GM23338 (cell line): ENCODE measurements around the gene HCFC2. TPM values are rescaled to one million over a fixed set of nuclear protein-coding genes. Genes with fewer than 3 reads are reported as not detected.

ENCODE experiments used
- ATAC-seq: fragments of 200-7000 bp; cut with Tn5 transposase; 3 replicates; pipeline ENCODE4 v1.9.1; 2020
- DNase-seq: peaks from one replicate; pipeline ENCODE4 v3.0.0-alpha.2; 2015; ENCODE audit warnings: low spot score
- H2AFZ ChIP-seq: fragments of 200-600 bp; sonication (generic); 2 replicates; pipeline ENCODE4 v1.8.0; 2016; ENCODE audit warnings: antibody characterized with exemption, mild to moderate bottlenecking, moderate library complexity
- H3F3A ChIP-seq: fragments of 200-600 bp; sonication (generic); replicated peaks from 2 replicates; pipeline ENCODE4 v1.8.0; 2017; ENCODE audit warnings: antibody characterized with exemption, mixed run types, low read depth
- H3K27ac ChIP-seq: fragments of 200-600 bp; sonication (generic); 2 replicates; pipeline ENCODE4 v1.6.1; 2016; ENCODE audit warnings: low read depth
- H3K27me3 ChIP-seq: fragments of 200-600 bp; sonication (generic); 2 replicates; pipeline ENCODE4 v1.8.0; 2016; ENCODE audit warnings: mild to moderate bottlenecking, mixed run types, moderate library complexity; ENCODE audit not compliant: insufficient read depth
- H3K36me3 ChIP-seq: fragments of 200-600 bp; sonication (generic); 2 replicates; pipeline ENCODE4 v1.8.0; 2016; ENCODE audit warnings: mild to moderate bottlenecking; ENCODE audit not compliant: insufficient read depth
- H3K4me1 ChIP-seq: fragments of 200-600 bp; sonication (generic); 2 replicates; pipeline ENCODE4 v1.8.0; 2016; ENCODE audit warnings: mild to moderate bottlenecking, moderate library complexity; ENCODE audit not compliant: insufficient read depth
- H3K4me2 ChIP-seq: fragments of 200-600 bp; sonication (generic); 2 replicates; pipeline ENCODE4 v1.7.1; 2017; ENCODE audit warnings: mixed run types
- H3K4me3 ChIP-seq: fragments of 200-600 bp; sonication (generic); 2 replicates; pipeline ENCODE4 v1.6.1; 2016; ENCODE audit warnings: mixed run types
- H3K79me2 ChIP-seq: fragments of 200-600 bp; sonication (generic); replicated peaks from 2 replicates; pipeline ENCODE4 v1.8.0; 2017; ENCODE audit warnings: mild to moderate bottlenecking; ENCODE audit not compliant: insufficient read depth
- H3K9me2 ChIP-seq: fragments of 200-600 bp; sonication (generic); 2 replicates; pipeline ENCODE4 v1.8.0; 2017; ENCODE audit not compliant: insufficient read depth
- H4K20me1 ChIP-seq: fragments of 200-600 bp; sonication (generic); replicated peaks from 2 replicates; pipeline ENCODE4 v1.8.0; 2017; ENCODE audit warnings: mild to moderate bottlenecking; ENCODE audit not compliant: insufficient read depth
- H3K27ac Mint-ChIP-seq: 2 replicates; pipeline ENCODE4 v1.8.0; 2020; ENCODE audit warnings: inconsistent platforms, mild to moderate bottlenecking, moderate library complexity, mixed read lengths
- H3K27me3 Mint-ChIP-seq: 3 replicates; pipeline ENCODE4 v1.8.0; 2022; ENCODE audit warnings: low read depth, mild to moderate bottlenecking, moderate library complexity, mixed read lengths, inconsistent platforms; ENCODE audit not compliant: insufficient read depth, poor library complexity
- H3K36me3 Mint-ChIP-seq: 3 replicates; pipeline ENCODE4 v1.8.0; 2021; ENCODE audit warnings: low read depth, mild to moderate bottlenecking, inconsistent platforms, moderate library complexity, mixed read lengths
- H3K4me1 Mint-ChIP-seq: 3 replicates; pipeline ENCODE4 v1.8.0; 2020; ENCODE audit warnings: mild to moderate bottlenecking, inconsistent platforms, mixed read lengths
- H3K4me3 Mint-ChIP-seq: 3 replicates; pipeline ENCODE4 v1.8.0; 2021; ENCODE audit warnings: moderate library complexity, mild to moderate bottlenecking, inconsistent platforms, mixed read lengths
- H3K9me3 Mint-ChIP-seq: 3 replicates; pipeline ENCODE4 v1.8.0; 2020; ENCODE audit warnings: moderate library complexity, mild to moderate bottlenecking, inconsistent platforms, mixed read lengths
- ETS1 ChIP-seq: IDR thresholded peaks from 2 replicates; pipeline ENCODE4 v1.6.1; 2016; ENCODE audit warnings: antibody characterized with exemption
- EZH2phosphoT487 ChIP-seq: fragments of 200-600 bp; sonication (generic); IDR thresholded peaks from one replicate; pipeline ENCODE4 v1.8.1; 2018; ENCODE audit warnings: antibody characterized with exemption; ENCODE audit not compliant: unreplicated experiment
- JUNB ChIP-seq: IDR thresholded peaks from one replicate; pipeline ENCODE4 v1.6.1; 2016; ENCODE audit warnings: antibody characterized with exemption; ENCODE audit not compliant: unreplicated experiment
- NANOG ChIP-seq: IDR thresholded peaks from 2 replicates; pipeline ENCODE4 v1.6.1; 2016; ENCODE audit warnings: antibody characterized with exemption, borderline replicate concordance
- STAT1 ChIP-seq: IDR thresholded peaks from one replicate; pipeline ENCODE4 v1.6.1; 2016; ENCODE audit warnings: antibody characterized with exemption; ENCODE audit not compliant: unreplicated experiment
- ZNF462 ChIP-seq: fragments of 250-450 bp; sonication (Bioruptor Pico); IDR thresholded peaks from 2 replicates; pipeline ENCODE4 v1.5.0; 2020; ENCODE audit warnings: mild to moderate bottlenecking, moderate library complexity
- polyA plus RNA-seq: library from polyadenylated mRNA; unstranded; fragments of >200 nt; fragmentation: Nextera tagmentation; extraction: Ambion mirVana; gene quantifications from 2 replicates; pipeline ENCODE4 v1.2.1, GENCODE V29; 2016
- total RNA-seq: library from RNA; depleted of rRNA; stranded (reverse); fragments of >200 nt; shearing (Covaris generic); gene quantifications from 2 replicates; pipeline ENCODE4 v1.2.3, GENCODE V29; 2014
- TF ChIP-seq, protein P1 (sequence below), 2 experiments: fragments of 200-600 bp in 1 of 2; sonication (generic) in 1 of 2; conservative IDR thresholded peaks; 2 replicates each; pipeline versions ENCODE4 v1.5.1 to v1.6.1; 2016 to 2017; ENCODE audit warnings: antibody characterized with exemption in 2 of 2, low read depth in 2 of 2, mild to moderate bottlenecking in 2 of 2, moderate library complexity in 1 of 2

HCFC2 gene
- total and polyA plus RNA-seq, 2 experiments from 2014 or later = 1.9 to 2.5 TPM

GRCh38 chr12:104025771-104026170, 38.6 kb upstream of the HCFC2 start:
- Histone ChIP-seq H4K20me1 (no peaks in the 10 kb centered on the region), H3K79me2 (no peaks in the 10 kb centered on the region), H3F3A (no peaks in the 10 kb centered on the region), H3K27ac (no peak overlapping the region), H3K36me3 (no peaks in the 10 kb centered on the region), H3K27me3 (no peaks in the 10 kb centered on the region), H2AFZ (no peak overlapping the region), H3K4me3 (no peak overlapping the region), H3K9me2 (no peaks in the 10 kb centered on the region), H3K4me1 (no peaks in the 10 kb centered on the region), H3K4me2 (no peak overlapping the region)
- no peak for ATAC-seq
- H3K27ac Mint-ChIP-seq = no peak overlapping the region
- no peaks in the 10 kb centered on the region for H3K27me3 Mint-ChIP-seq
- no peaks in the 10 kb centered on the region for H3K4me1 Mint-ChIP-seq
- no peaks in the 10 kb centered on the region for H3K36me3 Mint-ChIP-seq
- no peak for TF ChIP-seq JUNB
- TF ChIP-seq ETS1 = no peak
- TF ChIP-seq, protein P1, sequence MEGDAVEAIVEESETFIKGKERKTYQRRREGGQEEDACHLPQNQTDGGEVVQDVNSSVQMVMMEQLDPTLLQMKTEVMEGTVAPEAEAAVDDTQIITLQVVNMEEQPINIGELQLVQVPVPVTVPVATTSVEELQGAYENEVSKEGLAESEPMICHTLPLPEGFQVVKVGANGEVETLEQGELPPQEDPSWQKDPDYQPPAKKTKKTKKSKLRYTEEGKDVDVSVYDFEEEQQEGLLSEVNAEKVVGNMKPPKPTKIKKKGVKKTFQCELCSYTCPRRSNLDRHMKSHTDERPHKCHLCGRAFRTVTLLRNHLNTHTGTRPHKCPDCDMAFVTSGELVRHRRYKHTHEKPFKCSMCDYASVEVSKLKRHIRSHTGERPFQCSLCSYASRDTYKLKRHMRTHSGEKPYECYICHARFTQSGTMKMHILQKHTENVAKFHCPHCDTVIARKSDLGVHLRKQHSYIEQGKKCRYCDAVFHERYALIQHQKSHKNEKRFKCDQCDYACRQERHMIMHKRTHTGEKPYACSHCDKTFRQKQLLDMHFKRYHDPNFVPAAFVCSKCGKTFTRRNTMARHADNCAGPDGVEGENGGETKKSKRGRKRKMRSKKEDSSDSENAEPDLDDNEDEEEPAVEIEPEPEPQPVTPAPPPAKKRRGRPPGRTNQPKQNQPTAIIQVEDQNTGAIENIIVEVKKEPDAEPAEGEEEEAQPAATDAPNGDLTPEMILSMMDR (conservative IDR thresholded peaks at IDR 0.05; ENCODE audit: low read depth in 2 of 2) = no peak
- H3K4me3 Mint-ChIP-seq = no peak overlapping the region
- DNase-seq = no peak
- peaks cover 18% of the 10 kb centered on the region; the same call in 2 of the 3 replicates for H3K9me3 Mint-ChIP-seq

DNA sequence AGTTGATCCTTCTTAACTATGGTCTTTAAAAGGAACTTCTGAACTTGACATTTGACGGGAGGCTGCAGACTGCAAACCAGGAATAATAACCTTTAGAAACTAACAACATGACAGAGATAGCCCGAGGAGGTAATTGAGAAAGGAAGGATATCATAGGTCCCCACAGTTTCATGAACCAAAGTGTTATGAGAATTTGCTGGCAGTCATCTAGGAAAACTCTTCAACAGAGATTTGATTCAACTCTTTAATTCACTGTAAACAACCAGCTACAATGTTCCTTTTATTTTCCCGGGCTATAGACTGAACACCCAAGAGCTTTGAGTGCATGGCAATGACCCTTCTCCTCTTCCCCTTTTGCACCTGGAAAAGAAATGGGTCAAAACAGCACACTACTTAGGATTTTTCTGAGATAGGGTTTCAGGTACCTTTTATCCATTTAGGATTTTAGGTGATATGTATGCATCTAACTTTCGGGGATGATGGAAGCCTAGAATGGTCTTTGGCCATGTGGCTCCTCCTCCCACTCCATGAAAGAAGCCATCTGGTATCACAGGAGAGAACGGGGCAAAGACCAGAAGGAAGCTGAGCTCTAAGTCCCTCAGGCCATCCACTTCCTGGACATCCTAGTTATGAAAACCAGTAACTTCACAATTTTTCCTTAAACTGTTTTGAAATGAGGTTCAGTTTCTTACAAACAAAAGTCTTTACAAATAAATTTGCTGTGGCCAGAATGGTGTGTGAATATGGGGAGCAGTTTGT, 37.3 kb upstream of the HCFC2 start:
- Mint-ChIP-seq H3K27me3 (no peaks in the 10 kb centered on the region), H3K4me3 (no peak overlapping the region), H3K9me3 (peaks cover 18% of the 10 kb centered on the region; the same call in 2 of the 3 replicates), H3K36me3 (no peaks in the 10 kb centered on the region), H3K27ac (no peak overlapping the region), H3K4me1 (no peaks in the 10 kb centered on the region)
- Histone ChIP-seq H3K27me3 (no peaks in the 10 kb centered on the region), H4K20me1 (no peaks in the 10 kb centered on the region), H3K27ac (no peak overlapping the region), H3K9me2 (no peaks in the 10 kb centered on the region), H3K4me1 (no peaks in the 10 kb centered on the region), H2AFZ (no peak overlapping the region), H3F3A (no peaks in the 10 kb centered on the region), H3K79me2 (no peaks in the 10 kb centered on the region), H3K36me3 (no peaks in the 10 kb centered on the region), H3K4me3 (no peak overlapping the region), H3K4me2 (no peak overlapping the region)
- ATAC-seq (no peak), DNase-seq (no peak)
- TF ChIP-seq, protein P1 (conservative IDR thresholded peaks at IDR 0.05; ENCODE audit: low read depth in 2 of 2) = no peak
- TF ChIP-seq EZH2phosphoT487 = no peak
- no peak for TF ChIP-seq JUNB
- TF ChIP-seq NANOG = no peak
- TF ChIP-seq STAT1 = no peak
- no peak for TF ChIP-seq ZNF462
- no peak for TF ChIP-seq ETS1
